Measurements from ENCODE around the gene TMEM244.

DNA sequence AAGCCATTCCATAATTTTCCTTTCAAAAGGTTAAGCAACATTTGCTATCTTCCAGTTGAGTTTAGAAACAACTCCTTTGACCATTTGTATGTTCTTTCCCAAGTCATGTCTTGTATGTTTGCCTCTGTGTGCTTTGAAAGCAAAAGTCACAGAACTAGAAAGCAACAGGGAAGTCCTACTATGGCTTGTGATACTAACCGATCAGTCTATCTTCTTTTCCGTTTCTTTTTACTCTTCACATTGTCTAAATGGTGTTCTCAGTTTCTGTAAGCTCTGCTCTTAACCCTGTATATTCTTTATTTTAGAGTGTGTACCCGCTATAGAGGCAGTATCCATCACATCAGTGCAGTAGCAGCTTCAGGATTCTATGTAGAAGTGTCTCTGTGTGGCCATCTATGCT is 32.9 kb downstream of the TMEM244 start:
- TF ChIP-seq, protein P1, sequence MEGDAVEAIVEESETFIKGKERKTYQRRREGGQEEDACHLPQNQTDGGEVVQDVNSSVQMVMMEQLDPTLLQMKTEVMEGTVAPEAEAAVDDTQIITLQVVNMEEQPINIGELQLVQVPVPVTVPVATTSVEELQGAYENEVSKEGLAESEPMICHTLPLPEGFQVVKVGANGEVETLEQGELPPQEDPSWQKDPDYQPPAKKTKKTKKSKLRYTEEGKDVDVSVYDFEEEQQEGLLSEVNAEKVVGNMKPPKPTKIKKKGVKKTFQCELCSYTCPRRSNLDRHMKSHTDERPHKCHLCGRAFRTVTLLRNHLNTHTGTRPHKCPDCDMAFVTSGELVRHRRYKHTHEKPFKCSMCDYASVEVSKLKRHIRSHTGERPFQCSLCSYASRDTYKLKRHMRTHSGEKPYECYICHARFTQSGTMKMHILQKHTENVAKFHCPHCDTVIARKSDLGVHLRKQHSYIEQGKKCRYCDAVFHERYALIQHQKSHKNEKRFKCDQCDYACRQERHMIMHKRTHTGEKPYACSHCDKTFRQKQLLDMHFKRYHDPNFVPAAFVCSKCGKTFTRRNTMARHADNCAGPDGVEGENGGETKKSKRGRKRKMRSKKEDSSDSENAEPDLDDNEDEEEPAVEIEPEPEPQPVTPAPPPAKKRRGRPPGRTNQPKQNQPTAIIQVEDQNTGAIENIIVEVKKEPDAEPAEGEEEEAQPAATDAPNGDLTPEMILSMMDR (IDR thresholded peaks at IDR 0.05; ENCODE audit: low read depth, low read length) = no peak
- no peak for TF ChIP-seq EZH2phosphoT487 (IDR thresholded peaks at IDR 0.05; ENCODE audit: low read depth)

Measured in OCI-LY3 (cell line).